GM10266 (cell line): ENCODE data around the gene SHC2.
"Not testable (repeated sequence)": the region's sequence is repeated elsewhere in the genome, so short reads cannot be mapped to it uniquely, and the experiment has no call there.

ENCODE experiments used
- DNase-seq: peaks from one replicate; pipeline ENCODE4 v3.0.0; 2012; ENCODE audit errors: extremely low spot score
- CTCF ChIP-seq: IDR thresholded peaks from 2 replicates; pipeline ENCODE4 v1.5.1; 2012; ENCODE audit warnings: mild to moderate bottlenecking, low read depth; ENCODE audit not compliant: control insufficient read depth, insufficient read depth; ENCODE audit errors: missing control alignments

SHC2 gene

DNA sequence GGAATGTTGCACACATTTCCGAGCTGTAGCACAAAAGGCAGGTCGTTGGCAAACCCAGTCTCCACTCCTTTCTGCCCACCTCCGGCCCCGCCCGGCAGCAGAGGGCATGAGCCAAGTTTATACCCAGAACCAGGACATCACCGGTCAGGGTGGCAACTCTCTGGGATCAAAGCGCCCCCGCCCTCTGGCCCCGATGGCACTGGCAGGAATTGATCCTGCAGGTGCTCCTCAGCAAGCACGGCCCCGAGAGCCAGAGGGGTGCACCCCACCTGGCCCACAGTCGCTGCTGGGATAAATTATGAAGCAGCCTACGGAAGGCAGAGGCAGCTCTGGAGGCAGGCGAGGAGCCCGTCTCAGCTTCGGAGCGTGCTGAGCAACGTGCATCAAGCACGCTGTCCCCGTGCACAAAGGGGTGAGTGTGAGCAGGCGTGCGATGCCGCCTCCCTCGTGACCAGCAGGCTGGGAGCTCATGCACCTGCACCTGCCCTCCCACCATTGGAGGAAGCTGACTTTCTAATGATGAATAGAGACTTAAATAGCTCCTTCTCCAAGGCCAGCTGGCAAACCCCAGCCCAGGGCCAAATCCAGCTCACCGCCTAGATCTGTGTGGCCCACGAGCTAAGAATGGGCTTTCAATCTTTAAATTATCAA, 25.7 kb downstream of the SHC2 start:
- no peak for DNase-seq
- no peak for TF ChIP-seq CTCF

DNA sequence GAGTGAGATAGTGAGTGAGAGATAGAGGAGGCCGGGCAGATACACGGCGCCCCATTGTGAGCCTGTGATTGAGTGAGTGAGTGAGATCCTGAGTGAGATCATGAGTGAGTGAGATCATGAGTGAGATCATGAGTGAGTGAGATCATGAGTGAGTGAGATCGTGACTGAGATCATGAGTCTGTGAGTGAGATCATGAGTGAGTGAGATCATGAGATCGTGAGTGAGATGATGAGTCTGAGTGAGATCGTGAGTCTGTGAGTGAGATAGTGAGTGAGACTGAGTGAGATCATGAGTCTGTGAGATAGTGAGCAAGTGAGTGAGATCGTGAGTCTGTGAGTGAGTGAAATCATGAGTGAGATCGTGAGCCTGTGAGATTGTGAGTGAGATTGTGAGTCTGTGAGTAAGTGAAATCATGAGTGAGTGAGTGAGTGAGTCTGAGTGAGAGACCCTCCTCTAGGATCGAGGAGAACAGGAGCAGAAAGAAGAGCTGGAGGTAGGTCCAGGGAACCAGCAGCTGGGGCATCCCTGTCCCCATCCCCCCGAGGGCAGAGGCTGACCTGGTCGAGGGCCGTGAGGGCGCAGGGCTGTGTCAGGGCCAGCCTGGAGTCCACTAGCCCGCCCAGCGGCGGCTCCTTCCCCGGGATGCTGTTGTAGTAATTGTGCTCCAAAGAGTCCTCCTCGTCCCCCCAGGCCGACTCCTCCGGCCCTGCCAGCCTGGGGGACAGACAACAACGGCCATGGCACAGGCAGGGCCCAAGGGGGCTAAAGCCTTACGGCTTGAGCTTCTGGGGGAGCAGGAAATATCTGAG, 26.5 kb downstream of the SHC2 start:
- TF ChIP-seq CTCF: no peak

GRCh38 chr19:430701-431100, 30.1 kb downstream of the SHC2 start:
- no peak for TF ChIP-seq CTCF

More for the DNA sequence above, 26.5 kb downstream of the SHC2 start:
- no peak for DNase-seq

GRCh38 chr19:428149-428548, 32.7 kb downstream of the SHC2 start:
- no peak for DNase-seq
- no peak for TF ChIP-seq CTCF

More at GRCh38 chr19:430701-431100, 30.1 kb downstream of the SHC2 start:
- no peak for DNase-seq

- DNase-seq: not testable (repeated sequence)
Measured at GRCh38 chr19:427675-428074, 33.2 kb downstream of the SHC2 start.

- TF ChIP-seq CTCF: no peak
- DNase-seq: no peak
Measured at GRCh38 chr19:426725-427445, 33.9 kb downstream of the SHC2 start.

GRCh38 chr19:425056-425455, 35.8 kb downstream of the SHC2 start:
- DNase-seq: no peak
- TF ChIP-seq CTCF: no peak
